ENCODE results near the gene PPL. TPM values are rescaled to one million over a fixed set of nuclear protein-coding genes. Genes with fewer than 3 reads are reported as not detected.

PPL gene
- polyA plus RNA-seq, 3 donors = 0.02 TPM; not detected in 2

- H3K4me1 Mint-ChIP-seq = peaks cover 60% of the 10 kb centered on the region
- no peaks in the 10 kb centered on the region for H3K9me3 Mint-ChIP-seq
- H3K4me3 ChIP-seq (replicated peaks in 1 of 3; ENCODE audit: low read depth in 2 of 3, low read length in 3 of 3) = peak overlapping the region in 1 of 3 experiments; percentile 38
- H3K27ac Mint-ChIP-seq = peak overlapping the region in 2 of 7 donors; percentile 3 to 37
- TF ChIP-seq CTCF (IDR thresholded peaks at IDR 0.05) = no peak
- H3K4me1 ChIP-seq (ENCODE audit: control insufficient read depth in 1 of 2, insufficient read depth in 2 of 2, low read length in 2 of 2) = peaks cover 47 to 59% of the 10 kb centered on the region in 2 donors
- peak overlapping the region; percentile 84 for H3K4me2 ChIP-seq (replicated peaks; ENCODE audit: extremely low read depth, low read length, poor library complexity, severe bottlenecking)
- no peaks in the 10 kb centered on the region for H3K9me3 ChIP-seq (replicated peaks in 1 of 2; ENCODE audit: control insufficient read depth in 1 of 2, insufficient read depth in 1 of 2, low read length in 2 of 2)
- intact Hi-C loops (cut with micrococcal nuclease) = no loop called here
- H4K20me1 ChIP-seq (ENCODE audit: insufficient read depth, low read length) = peaks cover 73% of the 10 kb centered on the region
- H3K36me3 Mint-ChIP-seq = peaks cover 27 to 33% of the 10 kb centered on the region in 2 donors
- H3K27me3 ChIP-seq (ENCODE audit: control insufficient read depth in 2 of 2, insufficient read depth in 2 of 2, low read length in 2 of 2) = no peaks in the 10 kb centered on the region
- no peak overlapping the region for H3K4me3 Mint-ChIP-seq
- no peak for DNase-seq
- no CpG with 5 or more reads among the region's 3 CpGs for WGBS (ENCODE audit: insufficient coverage)
- peaks cover 94% of the 10 kb centered on the region for H3K79me2 ChIP-seq (ENCODE audit: insufficient read depth, low read length)
- H2AFZ ChIP-seq (ENCODE audit: insufficient read depth, low read depth, low read length, poor library complexity, severe bottlenecking) = no peak overlapping the region
- peak overlapping the region in 1 of 2 donors; percentile 70 for H3K27ac ChIP-seq (ENCODE audit: low read depth in 1 of 2, low read length in 2 of 2)
- H3K9ac ChIP-seq (ENCODE audit: insufficient read depth, low read length, poor library complexity, severe bottlenecking) = no peak overlapping the region
- H3K36me3 ChIP-seq (replicated peaks in 1 of 2; ENCODE audit: control insufficient read depth in 1 of 2, insufficient read depth in 2 of 2, low read length in 2 of 2) = peaks cover 18 to 32% of the 10 kb centered on the region in 2 donors
- no peaks in the 10 kb centered on the region for H3K27me3 Mint-ChIP-seq (ENCODE audit: low read depth in 3 of 3)
Measured at GRCh38 chr16:4850211-4850610, 86.7 kb downstream of the PPL start.

GRCh38 chr16:4847774-4848587 is 89.0 kb downstream of the PPL start:
- Histone ChIP-seq H3K79me2 (ENCODE audit: insufficient read depth, low read length) (peaks cover 93% of the 10 kb centered on the region), H3K9me3 (replicated peaks in 1 of 2; ENCODE audit: control insufficient read depth in 1 of 2, insufficient read depth in 1 of 2, low read length in 2 of 2) (no peaks in the 10 kb centered on the region), H3K9ac (ENCODE audit: insufficient read depth, low read length, poor library complexity, severe bottlenecking) (peak overlapping the region; percentile 99), H2AFZ (ENCODE audit: insufficient read depth, low read depth, low read length, poor library complexity, severe bottlenecking) (peak overlapping the region; percentile 85), H3K27ac (ENCODE audit: low read depth in 1 of 2, low read length in 2 of 2) (peak overlapping the region; percentile 65 to 97), H3K27me3 (ENCODE audit: control insufficient read depth in 2 of 2, insufficient read depth in 2 of 2, low read length in 2 of 2) (no peaks in the 10 kb centered on the region), H3K4me3 (replicated peaks in 1 of 3; ENCODE audit: low read depth in 2 of 3, low read length in 3 of 3) (peak overlapping the region; percentile 47 to 90 (median 83)), H3K4me2 (replicated peaks; ENCODE audit: extremely low read depth, low read length, poor library complexity, severe bottlenecking) (peak overlapping the region; percentile 84), H3K4me1 (ENCODE audit: control insufficient read depth in 1 of 2, insufficient read depth in 2 of 2, low read length in 2 of 2) (peaks cover 47 to 59% of the 10 kb centered on the region in 2 donors), H4K20me1 (ENCODE audit: insufficient read depth, low read length) (peaks cover 69% of the 10 kb centered on the region), H3K36me3 (replicated peaks in 1 of 2; ENCODE audit: control insufficient read depth in 1 of 2, insufficient read depth in 2 of 2, low read length in 2 of 2) (peaks cover 23 to 32% of the 10 kb centered on the region in 2 donors)
- Mint-ChIP-seq H3K27ac (peak overlapping the region; percentile 88 to 95 (median 93)), H3K4me3 (peak overlapping the region; percentile 90 to 94), H3K9me3 (no peaks in the 10 kb centered on the region), H3K36me3 (peaks cover 25 to 30% of the 10 kb centered on the region in 2 donors), H3K4me1 (peaks cover 60% of the 10 kb centered on the region), H3K27me3 (ENCODE audit: low read depth in 3 of 3) (no peaks in the 10 kb centered on the region)
- peak; percentile 32 to 64 (median 42) for DNase-seq
- intact Hi-C loops (cut with micrococcal nuclease) = loop anchor here (2.0 to 10.0 kb wide), 4 partner anchors 45 to 249 kb away; partner anchors contain the start of genes ROGDI (in 2 of the 2), EEF2KMT (in 1 of the 2) and SEC14L5 (in 1 of the 2)
- WGBS (ENCODE audit: insufficient coverage) = under 1% methylated on average over 81 of the region's 83 CpGs
- no peak for TF ChIP-seq CTCF (IDR thresholded peaks at IDR 0.05)
